GM19193 (cell line): ENCODE data around the gene PSMC2.

Experiments used
- POLR2A ChIP-seq: IDR thresholded peaks from 4 replicates; pipeline ENCODE4 v1.6.1; 2011; ENCODE audit not compliant: insufficient read depth, insufficient read length; ENCODE audit errors: extremely low read depth

PSMC2 gene

GRCh38 chr7:103346396-103346795 lies 1.0 kb upstream of the PSMC2 start:
- TF ChIP-seq POLR2A: no peak

GRCh38 chr7:103348452-103348851 lies 1.0 kb downstream of the PSMC2 start:
- TF ChIP-seq POLR2A: no peak

DNA sequence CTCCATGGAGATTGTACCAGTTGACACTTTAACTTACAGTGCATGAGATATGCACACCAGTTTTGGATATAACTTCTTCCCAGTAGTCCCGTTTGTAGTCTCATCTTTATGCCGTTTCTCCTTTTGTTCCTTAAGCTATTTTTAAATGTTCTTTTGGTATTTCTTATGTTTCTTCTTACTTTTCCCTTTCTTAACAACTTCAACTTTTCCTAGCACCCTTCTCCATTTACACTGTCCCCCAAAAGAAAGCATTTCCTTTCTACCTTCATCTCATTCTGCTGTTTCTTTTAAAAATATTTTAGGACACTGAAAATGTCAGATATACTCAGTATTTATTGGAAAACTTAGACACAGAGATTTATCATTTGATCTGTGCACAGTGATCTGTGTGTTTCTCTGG lies 1.5 kb downstream of the PSMC2 start:
- TF ChIP-seq POLR2A: no peak

- TF ChIP-seq POLR2A: no peak
Measured at GRCh38 chr7:103349805-103350204, 2.4 kb downstream of the PSMC2 start.

DNA sequence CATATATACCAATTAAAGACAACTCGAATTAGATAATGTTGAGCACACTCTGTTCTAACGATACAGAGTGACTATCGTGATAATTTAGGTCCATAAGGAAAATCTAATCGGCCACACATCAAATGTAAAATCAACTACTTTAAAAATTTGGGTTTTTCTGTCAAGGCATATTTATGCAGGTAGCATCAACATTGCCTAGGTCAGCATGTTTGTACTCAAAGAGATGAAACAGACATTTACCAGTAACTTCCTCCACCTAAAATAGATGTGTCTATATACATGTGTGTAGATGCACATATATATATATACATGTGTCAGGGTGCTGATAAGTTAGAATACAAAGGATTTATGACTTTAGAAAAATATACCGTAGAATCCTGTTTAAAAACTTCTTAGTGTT lies 22.0 kb downstream of the PSMC2 start:
- no peak for TF ChIP-seq POLR2A

DNA sequence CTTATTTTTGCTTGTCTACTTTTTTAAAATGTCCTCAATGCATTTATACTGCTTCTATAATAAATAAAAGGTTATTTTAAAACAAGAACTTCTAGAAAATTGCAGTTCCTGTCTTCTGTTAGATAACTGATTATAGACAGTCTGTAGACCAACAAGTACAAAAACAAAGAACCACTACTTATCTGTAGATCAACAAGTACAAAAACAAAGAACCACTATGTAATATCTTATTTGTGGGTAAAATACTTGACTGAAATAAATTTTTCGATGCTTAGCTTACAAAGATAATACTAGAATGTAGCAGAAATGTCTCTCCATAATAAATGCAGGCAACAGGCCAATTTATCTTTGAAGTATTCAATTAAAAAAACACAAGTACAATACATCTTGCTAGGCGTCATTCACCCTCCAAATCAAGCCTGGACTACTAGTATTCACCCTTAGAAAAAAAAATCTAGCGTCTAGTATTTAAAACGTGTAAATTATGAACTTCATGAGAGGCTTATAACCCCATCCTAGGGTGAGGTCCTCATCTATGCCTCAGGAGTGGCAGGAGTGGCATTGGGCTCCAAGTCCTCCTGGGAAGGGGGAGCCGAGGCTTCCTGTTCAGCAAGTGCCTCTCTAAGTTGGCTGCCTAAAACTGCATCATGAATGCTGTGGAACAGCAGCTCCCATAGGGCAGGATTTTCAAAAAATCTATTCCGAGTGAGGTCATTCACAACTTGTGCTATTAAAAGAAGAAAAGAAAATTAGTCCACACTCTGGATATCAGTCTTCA lies 26.6 kb downstream of the PSMC2 start:
- TF ChIP-seq POLR2A: no peak

DNA sequence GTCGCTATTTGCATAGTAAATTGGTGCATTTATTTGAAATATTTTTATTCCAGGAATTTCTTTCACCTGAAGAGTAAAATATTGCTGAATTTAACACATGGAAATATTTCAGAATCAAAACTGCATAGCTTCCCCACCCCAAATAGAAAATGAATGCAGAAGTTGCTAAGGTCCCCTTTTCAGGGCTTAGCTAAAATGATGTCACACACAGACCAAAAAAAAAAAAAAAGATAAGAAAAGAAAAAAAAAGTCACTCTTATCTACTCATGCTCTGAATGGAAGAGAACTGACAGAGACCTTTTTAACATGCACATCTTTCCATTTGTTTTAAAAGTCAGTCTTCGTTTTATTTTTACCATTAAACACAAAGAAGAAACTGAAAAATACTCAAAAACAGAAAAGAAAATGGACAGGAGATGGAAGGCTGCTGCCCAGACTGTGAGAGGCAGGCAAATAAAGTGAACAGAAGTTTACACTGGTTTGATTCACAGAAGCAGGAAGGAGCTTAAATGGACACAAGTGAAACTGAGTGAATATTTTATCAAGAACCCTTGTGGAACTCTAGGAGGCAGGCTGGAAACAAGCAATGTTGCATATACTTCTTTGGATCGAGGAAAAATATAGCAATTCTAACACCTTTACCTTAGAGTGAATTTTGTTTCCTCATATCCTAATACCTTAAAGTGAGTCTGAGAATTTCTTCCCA lies 32.0 kb downstream of the PSMC2 start:
- TF ChIP-seq POLR2A: no peak

- no peak for TF ChIP-seq POLR2A
Measured at GRCh38 chr7:103380395-103381191, 33.1 kb downstream of the PSMC2 start.

GRCh38 chr7:103381280-103382031 lies 34.0 kb downstream of the PSMC2 start:
- no peak for TF ChIP-seq POLR2A

DNA sequence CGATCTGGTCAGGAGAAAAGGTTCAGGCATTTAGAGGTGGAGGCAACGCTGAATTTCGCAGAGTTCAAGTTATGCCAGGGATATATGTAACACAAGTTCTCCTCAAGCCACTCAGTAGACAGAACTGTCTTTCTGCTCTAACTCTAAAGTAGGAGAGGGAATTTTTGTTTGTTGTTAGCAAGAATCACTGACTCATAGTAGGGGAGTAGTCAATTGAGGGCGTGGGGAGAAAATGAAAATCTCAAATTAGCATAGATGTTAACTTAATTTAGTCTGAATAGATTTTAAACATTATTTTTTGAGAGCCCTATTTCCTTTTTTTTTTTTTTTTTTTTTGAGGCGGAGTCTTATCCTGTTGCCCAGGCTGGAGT lies 34.6 kb downstream of the PSMC2 start:
- no peak for TF ChIP-seq POLR2A

- no peak for TF ChIP-seq POLR2A
Measured at GRCh38 chr7:103387242-103387641, 39.8 kb downstream of the PSMC2 start.

DNA sequence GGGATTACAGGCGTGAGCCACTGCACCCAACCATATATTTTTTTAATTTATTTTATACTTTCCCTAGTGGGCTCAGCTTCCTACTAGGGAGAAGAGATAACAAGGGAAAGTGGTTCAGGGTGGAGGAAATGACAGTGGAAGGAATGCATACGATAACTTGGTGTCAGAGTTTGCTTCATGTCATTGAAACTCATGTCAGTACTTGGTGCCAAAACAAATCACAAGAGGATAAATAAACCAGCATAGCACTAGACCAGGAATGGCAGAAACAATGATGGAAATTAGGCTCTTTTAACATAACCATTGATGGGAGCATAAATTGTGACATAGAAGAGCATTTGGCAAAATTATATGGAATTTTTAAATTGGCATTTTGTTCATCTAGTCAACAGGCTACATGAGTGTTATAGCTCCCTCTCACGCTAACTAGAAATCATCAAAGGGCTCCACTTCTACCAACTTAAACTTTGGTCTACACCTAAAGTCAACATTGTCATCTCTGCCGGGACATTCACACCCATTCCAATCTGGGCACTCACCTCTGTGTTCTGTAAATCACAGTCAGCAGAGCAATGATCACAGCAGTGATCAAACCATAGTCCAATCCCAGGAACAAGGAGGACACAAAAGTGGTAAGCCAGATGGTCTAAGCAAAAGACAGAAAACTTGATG lies 41.2 kb downstream of the PSMC2 start:
- TF ChIP-seq POLR2A: no peak

- no peak for TF ChIP-seq POLR2A
Measured at GRCh38 chr7:103389263-103389662, 41.8 kb downstream of the PSMC2 start.

DNA sequence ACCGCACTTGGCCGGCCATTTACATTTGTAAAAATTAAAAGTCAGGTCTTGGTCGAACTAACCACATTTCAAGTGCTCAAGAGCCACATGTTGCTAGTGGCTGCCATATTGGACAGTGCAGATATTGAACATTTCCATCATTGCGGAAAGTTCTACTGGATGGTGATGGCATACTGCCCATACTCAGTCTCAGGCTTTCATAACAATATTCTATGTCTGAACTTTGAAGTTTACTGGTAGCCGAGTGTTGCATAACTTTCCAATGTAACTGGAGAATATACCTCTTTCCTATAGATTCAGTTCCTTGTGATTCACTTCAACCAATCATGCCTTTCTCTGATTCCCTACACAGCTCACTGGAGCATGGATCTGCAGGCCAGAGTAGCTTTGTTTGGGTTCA lies 43.7 kb downstream of the PSMC2 start:
- no peak for TF ChIP-seq POLR2A
